Activated naive CD8-positive, alpha-beta T cell treated with anti-CD3 and anti-CD28 coated beads, Interleukin-2, amount 50 U/mL, for 16 hours (primary cell): ENCODE results near the gene STARD9.
"Not testable (repeated sequence)": the region's sequence is repeated elsewhere in the genome, so short reads cannot be mapped to it uniquely, and the experiment has no call there.

Experiments used
- DNase-seq: peaks from one replicate; pipeline ENCODE4 v3.0.0-alpha.2; 2020; ENCODE audit warnings: low read depth, low spot score

Gene STARD9

GRCh38 chr15:42575188-42576039 lies at the start of gene STARD9:
Gene STARD9, plus strand, starts transcription at chr15:42575606. Its CDS starts 110 bp downstream, at chr15:42575716.
- peak; percentile 88 for DNase-seq

- no peak for DNase-seq
These were observed 46.4 kb upstream of the STARD9 start for GRCh38 chr15:42528970-42529369.

GRCh38 chr15:42533246-42533645 lies 42.2 kb upstream of the STARD9 start:
- no peak for DNase-seq

DNA sequence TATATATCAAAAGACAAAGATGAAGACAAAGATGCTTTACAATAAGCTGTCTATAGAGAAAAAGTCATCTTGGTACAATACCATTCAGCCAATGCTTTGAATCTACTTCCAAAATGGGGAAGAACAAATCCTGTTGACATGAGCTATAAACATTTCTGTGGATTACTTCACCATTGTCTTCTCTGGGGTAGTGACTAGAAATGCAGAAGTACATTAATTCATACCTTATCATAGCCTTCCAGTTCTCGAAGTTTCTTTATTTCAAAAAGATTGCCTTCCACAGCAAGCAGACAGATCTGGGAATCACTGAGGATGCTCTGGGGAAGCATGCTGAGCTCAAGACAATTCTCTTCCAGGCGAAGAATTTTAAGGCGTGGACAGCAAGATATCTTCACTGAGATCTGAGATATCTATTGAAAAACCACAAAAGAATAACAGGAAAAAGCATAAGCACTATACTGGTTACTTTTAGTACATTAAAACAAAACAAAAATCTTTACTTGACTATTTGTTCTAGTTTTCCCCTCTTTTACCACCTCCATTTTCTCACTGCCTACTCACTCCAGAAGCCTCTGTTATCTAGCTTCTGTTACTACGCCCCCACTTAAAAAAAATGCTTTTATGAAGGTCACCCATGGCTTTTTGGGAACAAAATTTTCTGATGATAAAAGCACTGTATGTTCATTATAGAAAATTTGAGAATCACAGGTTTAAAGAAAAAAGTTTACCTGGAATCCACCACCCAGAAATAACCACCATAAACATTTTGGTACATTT lies 30.4 kb upstream of the STARD9 start:
- no peak for DNase-seq

GRCh38 chr15:42547918-42548248 lies 27.5 kb upstream of the STARD9 start:
- no peak for DNase-seq

GRCh38 chr15:42548249-42549031 lies 27.0 kb upstream of the STARD9 start, which contains the start of the genes HAUS2 and LRRC57:
Gene HAUS2, plus strand, starts transcription at chr15:42548838. Its CDS starts 35 bp downstream, at chr15:42548873.
Gene LRRC57, minus strand, starts transcription at chr15:42548793. Its CDS starts 359 bp downstream, at chr15:42548434.
- peak; percentile 69 for DNase-seq

DNA sequence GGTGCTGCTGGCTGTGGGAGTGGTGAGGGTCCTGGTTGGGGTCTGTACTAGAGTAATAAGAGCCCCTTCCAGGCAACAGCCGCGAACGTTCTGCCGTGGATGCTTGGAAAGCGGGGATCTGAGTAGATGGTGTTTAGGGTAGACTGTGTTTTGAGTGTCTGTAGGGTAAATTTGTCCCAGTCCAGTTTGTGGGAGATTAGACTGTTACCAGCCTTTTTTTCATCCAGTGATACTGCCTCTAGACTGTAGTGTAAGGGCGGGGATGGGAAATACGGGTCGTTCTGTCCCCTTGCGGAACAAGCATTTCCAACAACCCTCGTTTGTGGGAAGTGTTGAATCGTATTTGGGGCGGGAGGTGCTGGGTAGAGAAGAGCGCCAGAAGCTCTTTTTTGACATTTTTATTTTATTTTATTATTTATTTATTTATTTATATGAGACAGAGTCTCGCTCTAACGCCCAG lies 26.3 kb upstream of the STARD9 start:
- no peak for DNase-seq

- DNase-seq = no peak
These were observed 25.5 kb upstream of the STARD9 start for GRCh38 chr15:42549741-42550392.

DNA sequence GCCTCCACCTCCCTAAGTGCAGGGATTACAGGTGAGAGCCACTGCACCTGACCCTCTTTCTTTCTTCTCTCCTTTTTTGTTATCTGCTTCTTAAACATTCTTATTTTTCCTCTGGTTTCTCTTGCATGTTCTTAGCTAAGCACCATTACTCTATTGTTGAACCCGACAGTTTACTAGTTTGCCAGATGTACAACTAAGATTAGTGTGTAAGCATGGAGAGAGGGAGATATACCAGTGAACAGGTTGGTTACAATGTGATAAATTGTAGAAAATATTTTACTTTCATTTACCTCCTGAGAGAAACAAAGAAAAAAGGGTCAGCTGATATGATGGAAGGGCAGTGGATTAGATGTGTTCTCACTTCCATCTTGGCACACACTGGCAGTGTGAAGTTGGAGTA lies 21.9 kb upstream of the STARD9 start:
- no peak for DNase-seq

DNA sequence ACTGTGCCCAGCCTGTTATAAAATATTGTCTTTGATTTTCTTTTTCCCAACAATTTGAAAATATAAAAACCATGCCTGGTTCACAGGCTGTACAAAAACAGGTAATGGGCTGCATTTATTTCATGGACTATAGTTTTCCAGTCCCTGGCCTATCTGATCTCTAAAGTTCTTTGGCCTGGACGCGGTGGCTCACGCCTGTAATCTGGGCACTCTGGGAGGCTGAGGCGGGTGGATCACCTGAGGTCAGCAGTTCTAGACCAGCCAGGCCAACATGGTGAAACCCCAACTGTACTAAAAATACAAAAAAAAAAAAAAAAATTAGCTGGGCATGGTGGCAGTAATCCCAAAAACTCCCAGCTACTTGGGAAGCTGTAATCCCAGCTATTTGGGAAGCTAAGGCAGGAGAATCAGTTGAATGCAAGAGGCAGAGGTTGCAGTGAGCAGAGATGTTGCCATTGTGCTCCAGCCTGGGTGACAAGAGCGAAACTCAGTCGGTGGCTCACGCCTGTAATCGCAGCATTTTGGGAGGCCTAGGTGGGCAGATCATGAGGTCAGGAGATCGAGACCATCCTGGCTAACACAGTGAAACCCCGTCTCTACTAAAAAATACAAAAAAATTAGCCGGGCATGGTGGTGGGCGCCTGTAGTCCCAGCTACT lies 18.7 kb upstream of the STARD9 start:
- DNase-seq = not testable (repeated sequence)

DNA sequence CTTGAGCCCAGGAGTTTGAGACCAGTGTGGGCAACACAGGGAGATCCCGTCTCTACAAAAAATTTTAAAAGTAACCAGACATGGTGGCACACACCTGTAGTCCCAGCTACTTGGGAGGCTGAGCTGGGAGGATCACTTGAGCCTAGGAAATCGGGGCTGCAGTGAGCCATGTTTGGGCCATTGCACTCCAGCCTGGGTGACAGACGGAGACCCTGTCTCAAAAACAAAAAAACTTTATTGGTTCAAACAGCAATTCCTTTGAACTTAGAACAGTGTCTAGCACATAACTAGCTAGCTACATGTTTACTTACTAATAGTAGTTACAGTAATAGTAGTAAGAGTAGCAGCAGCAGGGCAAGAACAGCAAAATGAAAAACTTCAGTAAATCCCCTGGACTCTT lies 16.7 kb upstream of the STARD9 start:
- no peak for DNase-seq

- DNase-seq = no peak
These were observed 711 bp downstream of the STARD9 start for GRCh38 chr15:42576040-42576594.

DNA sequence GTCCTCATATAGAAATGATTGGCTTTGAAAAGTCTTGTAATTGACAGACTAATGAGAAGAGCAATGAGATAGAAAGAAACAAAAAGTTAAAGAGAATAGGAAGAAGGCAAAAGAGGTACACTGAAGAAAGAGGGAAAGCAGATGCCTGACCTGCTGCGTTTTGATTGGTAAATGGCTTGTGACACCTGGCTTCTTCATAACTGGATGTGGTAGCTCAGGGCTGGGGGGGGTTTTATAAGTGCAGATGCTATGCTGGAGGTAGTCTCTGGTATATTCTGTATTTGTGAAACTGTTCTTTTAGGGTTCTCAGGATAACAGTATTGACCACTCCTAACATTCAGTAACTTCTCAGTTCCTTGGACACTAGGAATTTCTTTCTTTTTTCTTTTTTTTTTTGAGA lies 1.4 kb downstream of the STARD9 start:
- no peak for DNase-seq

DNA sequence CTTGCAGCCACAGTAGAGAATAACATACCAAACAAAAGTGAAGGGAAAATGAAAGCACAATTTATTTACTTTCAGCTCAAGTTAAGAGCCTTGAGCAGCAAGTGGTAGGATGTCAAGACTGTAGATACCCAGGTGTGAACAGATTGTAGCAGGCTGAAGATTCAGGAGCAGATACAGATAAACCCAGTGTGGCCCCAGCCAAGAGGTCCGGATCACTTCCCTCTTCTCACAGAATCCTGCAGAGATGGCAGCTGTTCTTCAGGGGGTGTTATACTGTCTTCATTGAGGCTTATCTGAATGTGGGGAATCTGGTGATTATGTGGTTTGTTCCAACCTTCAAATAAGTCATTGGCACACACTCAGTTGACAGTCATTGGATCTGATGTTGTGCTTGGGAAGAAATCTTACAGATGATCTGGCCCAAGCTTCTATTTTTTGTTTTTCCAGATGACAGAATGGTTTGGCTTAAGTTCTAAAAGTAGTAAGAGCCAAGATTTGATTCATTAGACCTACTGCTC lies 2.2 kb downstream of the STARD9 start:
- DNase-seq = no peak

DNA sequence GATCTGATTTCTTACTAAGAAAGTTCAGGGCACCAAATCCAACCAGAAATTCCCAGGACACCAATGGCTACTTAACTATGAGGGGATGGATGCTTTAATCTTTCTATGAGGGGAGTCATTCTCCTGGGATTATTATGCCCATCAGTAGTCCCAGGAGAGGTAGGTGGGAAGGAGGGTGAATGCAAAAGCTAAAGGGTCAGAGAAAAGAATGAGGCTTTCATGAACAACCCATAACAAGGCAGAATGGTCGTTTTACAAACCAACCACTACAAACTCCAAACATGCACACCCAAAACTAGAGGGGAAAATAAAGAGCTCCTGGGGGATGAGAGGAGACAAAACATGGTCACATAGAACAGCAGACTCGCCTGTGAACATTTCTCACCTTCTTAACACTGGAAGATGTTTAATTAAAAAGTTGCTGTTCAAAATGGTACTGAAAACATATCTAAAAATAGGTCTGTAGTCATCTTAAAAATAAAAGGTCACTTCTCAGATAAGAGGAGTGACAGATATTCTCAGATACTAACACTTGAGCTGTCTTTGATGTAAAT lies 3.7 kb downstream of the STARD9 start:
- DNase-seq = no peak

- peak; percentile 45 for DNase-seq
These were observed 5.9 kb downstream of the STARD9 start for GRCh38 chr15:42581272-42581730.

DNA sequence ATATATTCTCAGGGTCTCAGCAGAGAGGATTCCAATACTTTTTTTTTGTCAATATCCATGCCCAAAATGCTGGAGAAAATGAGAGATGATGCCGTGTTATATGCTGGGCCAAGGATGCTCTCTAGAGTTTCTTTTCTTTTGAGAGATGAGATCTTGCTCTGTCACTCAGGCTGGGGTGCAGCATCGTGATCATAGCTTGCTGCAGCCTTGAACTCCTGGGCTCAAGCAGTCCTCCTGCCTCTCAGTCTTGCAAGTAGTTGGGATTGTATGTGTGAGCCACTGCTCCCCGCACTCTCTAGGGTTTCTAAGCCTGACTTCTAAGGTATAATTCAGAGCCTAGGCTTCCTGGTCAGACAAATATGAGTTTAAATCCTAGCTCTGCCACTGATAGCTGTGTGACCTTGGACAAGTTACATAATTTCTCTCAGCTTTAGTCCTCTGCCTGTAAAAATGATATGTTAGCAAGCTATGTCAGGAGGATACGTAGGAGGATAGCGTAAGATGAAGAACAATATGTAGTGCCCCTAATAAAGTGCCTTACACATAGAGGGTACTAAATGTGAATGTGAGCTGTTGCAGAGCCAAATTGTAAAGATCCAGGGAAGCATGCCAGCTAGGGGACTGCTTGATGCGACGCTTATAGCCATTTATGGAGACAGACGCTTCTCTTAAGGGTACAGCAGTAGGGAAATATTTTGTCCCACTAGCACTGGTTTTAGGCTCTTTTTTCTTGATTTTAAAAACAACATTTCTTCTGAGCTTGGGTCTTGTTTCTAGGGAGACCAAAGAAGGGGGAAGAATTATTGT lies 7.4 kb downstream of the STARD9 start:
- DNase-seq = no peak

GRCh38 chr15:42584031-42584765 lies 8.8 kb downstream of the STARD9 start:
- DNase-seq = no peak
